Right lobe of liver (tissue), 4 donors: ENCODE results near the gene TMEM44.

Experiments
- POLR2A ChIP-seq: fragments of 450-650 bp; IDR thresholded peaks from one replicate; pipeline ENCODE4 v1.6.1; 2017; ENCODE audit warnings: antibody characterized with exemption, mild to moderate bottlenecking
- TF ChIP-seq, protein P1 (sequence below), 4 donors: fragments of 200-600 bp in 3 of 4; fragments of 450-650 bp in 1 of 4; IDR thresholded peaks; one replicate each; pipeline versions ENCODE4 v1.5.1 to v1.8.0; 2016 to 2022; ENCODE audit warnings: antibody characterized with exemption in 4 of 4, mild to moderate bottlenecking in 2 of 4
- donor health status: DM: no; HTN: no; CAD: no.
- donor health status: DM: no; HTN: no; CAD: no.
- donor health status: DM: no; HTN: yes; CAD: no.

- TF ChIP-seq, protein P1, sequence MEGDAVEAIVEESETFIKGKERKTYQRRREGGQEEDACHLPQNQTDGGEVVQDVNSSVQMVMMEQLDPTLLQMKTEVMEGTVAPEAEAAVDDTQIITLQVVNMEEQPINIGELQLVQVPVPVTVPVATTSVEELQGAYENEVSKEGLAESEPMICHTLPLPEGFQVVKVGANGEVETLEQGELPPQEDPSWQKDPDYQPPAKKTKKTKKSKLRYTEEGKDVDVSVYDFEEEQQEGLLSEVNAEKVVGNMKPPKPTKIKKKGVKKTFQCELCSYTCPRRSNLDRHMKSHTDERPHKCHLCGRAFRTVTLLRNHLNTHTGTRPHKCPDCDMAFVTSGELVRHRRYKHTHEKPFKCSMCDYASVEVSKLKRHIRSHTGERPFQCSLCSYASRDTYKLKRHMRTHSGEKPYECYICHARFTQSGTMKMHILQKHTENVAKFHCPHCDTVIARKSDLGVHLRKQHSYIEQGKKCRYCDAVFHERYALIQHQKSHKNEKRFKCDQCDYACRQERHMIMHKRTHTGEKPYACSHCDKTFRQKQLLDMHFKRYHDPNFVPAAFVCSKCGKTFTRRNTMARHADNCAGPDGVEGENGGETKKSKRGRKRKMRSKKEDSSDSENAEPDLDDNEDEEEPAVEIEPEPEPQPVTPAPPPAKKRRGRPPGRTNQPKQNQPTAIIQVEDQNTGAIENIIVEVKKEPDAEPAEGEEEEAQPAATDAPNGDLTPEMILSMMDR (IDR thresholded peaks at IDR 0.05) = no peak
- no peak for TF ChIP-seq POLR2A
Observed at GRCh38 chr3:194592798-194593752, 40.1 kb downstream of the TMEM44 start.
